ENCODE measurements around the gene PER3. TPM values are rescaled to one million over a fixed set of nuclear protein-coding genes. Genes with fewer than 3 reads are reported as not detected.
A peak's percentile ranks its signal among the peaks of the same experiment; 100 is the strongest.

Gene PER3
- total and polyA plus RNA-seq, 2 donors from 2014 or later: 5.1 to 23.8 TPM

GRCh38 chr1:7777591-7777990, 6.5 kb upstream of the PER3 start:
- no peak overlapping the region for H3K27ac ChIP-seq (ENCODE audit: low read depth in 2 of 2, low read length in 2 of 2)
- intact Hi-C loops (cut with DNase I): no loop called here

GRCh38 chr1:7778133-7778628, 5.9 kb upstream of the PER3 start:
- no peak for TF ChIP-seq CTCF (IDR thresholded peaks at IDR 0.05; ENCODE audit: borderline replicate concordance, extremely low read depth, insufficient read depth)
- Histone ChIP-seq H3K27me3 (ENCODE audit: control insufficient read depth, insufficient read depth, low read length) (no peaks in the 10 kb centered on the region), H3K4me1 (ENCODE audit: control insufficient read depth in 2 of 3, insufficient read depth in 2 of 3, low read depth in 1 of 3, low read length in 3 of 3) (peaks cover 0 to 3% (median 0%) of the 10 kb centered on the region in 3 donors), H3K4me3 (ENCODE audit: low read length in 3 of 3) (no peak overlapping the region), H3K9me3 (ENCODE audit: control insufficient read depth in 2 of 3, insufficient read depth in 1 of 3, low read length in 3 of 3) (no peaks in the 10 kb centered on the region), H3K27ac (ENCODE audit: low read depth in 2 of 2, low read length in 2 of 2) (no peak overlapping the region), H3K36me3 (ENCODE audit: control insufficient read depth in 2 of 3, insufficient read depth in 3 of 3, low read length in 3 of 3) (peaks cover 5 to 34% (median 24%) of the 10 kb centered on the region in 3 donors), H3K9ac (ENCODE audit: low read length in 3 of 3) (no peak overlapping the region)
- intact Hi-C loops (cut with DNase I): no loop called here
- FAIRE-seq: no peak
- DNase-seq: no peak

More at GRCh38 chr1:7777591-7777990, 6.5 kb upstream of the PER3 start:
- FAIRE-seq: no peak
- H3K4me1 ChIP-seq (ENCODE audit: control insufficient read depth in 2 of 3, insufficient read depth in 2 of 3, low read depth in 1 of 3, low read length in 3 of 3): no peaks in the 10 kb centered on the region
- H3K4me3 ChIP-seq (ENCODE audit: low read length in 3 of 3): no peak overlapping the region
- TF ChIP-seq CTCF (IDR thresholded peaks at IDR 0.05; ENCODE audit: borderline replicate concordance, extremely low read depth, insufficient read depth): no peak
- H3K36me3 ChIP-seq (ENCODE audit: control insufficient read depth in 2 of 3, insufficient read depth in 3 of 3, low read length in 3 of 3): peaks cover 8 to 34% (median 24%) of the 10 kb centered on the region in 3 donors
- no peak overlapping the region for H3K9ac ChIP-seq (ENCODE audit: low read length in 3 of 3)
- no peaks in the 10 kb centered on the region for H3K27me3 ChIP-seq (ENCODE audit: control insufficient read depth, insufficient read depth, low read length)
- H3K9me3 ChIP-seq (ENCODE audit: control insufficient read depth in 2 of 3, insufficient read depth in 1 of 3, low read length in 3 of 3): no peaks in the 10 kb centered on the region
- peak in 1 of 5 donors; percentile 59 for DNase-seq

- H3K4me1 ChIP-seq (ENCODE audit: control insufficient read depth in 2 of 3, insufficient read depth in 2 of 3, low read depth in 1 of 3, low read length in 3 of 3): peaks cover 0 to 3% (median 0%) of the 10 kb centered on the region in 3 donors
- intact Hi-C loops (cut with DNase I): no loop called here
- no peaks in the 10 kb centered on the region for H3K9me3 ChIP-seq (ENCODE audit: control insufficient read depth in 2 of 3, insufficient read depth in 1 of 3, low read length in 3 of 3)
- H3K27ac ChIP-seq (ENCODE audit: low read depth in 2 of 2, low read length in 2 of 2): no peak overlapping the region
- H3K9ac ChIP-seq (ENCODE audit: low read length in 3 of 3): no peak overlapping the region
- H3K27me3 ChIP-seq (ENCODE audit: control insufficient read depth, insufficient read depth, low read length): no peaks in the 10 kb centered on the region
- TF ChIP-seq CTCF (IDR thresholded peaks at IDR 0.05; ENCODE audit: borderline replicate concordance, extremely low read depth, insufficient read depth): no peak
- no peak overlapping the region for H3K4me3 ChIP-seq (ENCODE audit: low read length in 3 of 3)
- DNase-seq (no peak), FAIRE-seq (no peak)
- peaks cover 3 to 38% (median 21%) of the 10 kb centered on the region in 3 donors for H3K36me3 ChIP-seq (ENCODE audit: control insufficient read depth in 2 of 3, insufficient read depth in 3 of 3, low read length in 3 of 3)
These were observed 3.1 kb upstream of the PER3 start for GRCh38 chr1:7780976-7781375.

GRCh38 chr1:7781501-7781900, 2.6 kb upstream of the PER3 start:
- no peak overlapping the region for H3K4me3 ChIP-seq (ENCODE audit: low read length in 3 of 3)
- no peak overlapping the region for H3K27ac ChIP-seq (ENCODE audit: low read depth in 2 of 2, low read length in 2 of 2)
- intact Hi-C loops (cut with DNase I): no loop called here
- DNase-seq: no peak
- no peak for TF ChIP-seq CTCF (IDR thresholded peaks at IDR 0.05; ENCODE audit: borderline replicate concordance, extremely low read depth, insufficient read depth)
- no peaks in the 10 kb centered on the region for H3K27me3 ChIP-seq (ENCODE audit: control insufficient read depth, insufficient read depth, low read length)
- H3K36me3 ChIP-seq (ENCODE audit: control insufficient read depth in 2 of 3, insufficient read depth in 3 of 3, low read length in 3 of 3): peaks cover 2 to 40% (median 21%) of the 10 kb centered on the region in 3 donors
- peaks cover 0 to 3% (median 0%) of the 10 kb centered on the region in 3 donors for H3K4me1 ChIP-seq (ENCODE audit: control insufficient read depth in 2 of 3, insufficient read depth in 2 of 3, low read depth in 1 of 3, low read length in 3 of 3)
- no peaks in the 10 kb centered on the region for H3K9me3 ChIP-seq (ENCODE audit: control insufficient read depth in 2 of 3, insufficient read depth in 1 of 3, low read length in 3 of 3)
- FAIRE-seq: no peak
- no peak overlapping the region for H3K9ac ChIP-seq (ENCODE audit: low read length in 3 of 3)
